Gastroesophageal sphincter (tissue), 3 donors: Measurements from ENCODE around the gene KCNJ13.

ENCODE experiments used
- CTCF ChIP-seq, 4 experiments: fragments of 200-600 bp in 2 of 4; fragments of 450-650 bp in 2 of 4; sonication (generic) in 1 of 4; IDR thresholded peaks; one replicate each; pipeline ENCODE4 v1.5.1; 2017 to 2019; ENCODE audit warnings: antibody characterized with exemption in 4 of 4, mild to moderate bottlenecking in 2 of 4, moderate library complexity in 2 of 4
- EP300 ChIP-seq: sonication (generic); formaldehyde crosslinking; IDR thresholded peaks from one replicate; pipeline ENCODE4 v1.6.1; 2017; ENCODE audit warnings: antibody characterized with exemption, mild to moderate bottlenecking
- POLR2A ChIP-seq, 2 donors: fragments of 450-650 bp; IDR thresholded peaks; one replicate each; pipeline ENCODE4 v1.6.1; 2017; ENCODE audit warnings: antibody characterized with exemption in 2 of 2, mild to moderate bottlenecking in 2 of 2, moderate library complexity in 1 of 2
- POLR2AphosphoS5 ChIP-seq: sonication (generic); formaldehyde crosslinking; IDR thresholded peaks from one replicate; pipeline ENCODE4 v1.6.1; 2017; ENCODE audit warnings: antibody characterized with exemption

- TF ChIP-seq CTCF (IDR thresholded peaks at IDR 0.05) (no peak), POLR2A (IDR thresholded peaks at IDR 0.05) (no peak), EP300 (no peak), POLR2AphosphoS5 (no peak)
These were observed 6.2 kb downstream of the KCNJ13 start for GRCh38 chr2:232770207-232770606.
